C4-2B (cell line): ENCODE results near the gene TUG1.

Experiments used
- H3K27ac ChIP-seq: fragments of 450-650 bp; 2 replicates; pipeline ENCODE4 v1.5.1; 2017
- ZFX ChIP-seq: fragments of 450-650 bp; IDR thresholded peaks from 2 replicates; pipeline ENCODE4 v1.6.1; 2017
- TF ChIP-seq, protein P1 (sequence below): fragments of 450-650 bp; conservative IDR thresholded peaks from 2 replicates; pipeline ENCODE4 v1.5.1; 2017; ENCODE audit warnings: mild to moderate bottlenecking

The TUG1 gene

DNA sequence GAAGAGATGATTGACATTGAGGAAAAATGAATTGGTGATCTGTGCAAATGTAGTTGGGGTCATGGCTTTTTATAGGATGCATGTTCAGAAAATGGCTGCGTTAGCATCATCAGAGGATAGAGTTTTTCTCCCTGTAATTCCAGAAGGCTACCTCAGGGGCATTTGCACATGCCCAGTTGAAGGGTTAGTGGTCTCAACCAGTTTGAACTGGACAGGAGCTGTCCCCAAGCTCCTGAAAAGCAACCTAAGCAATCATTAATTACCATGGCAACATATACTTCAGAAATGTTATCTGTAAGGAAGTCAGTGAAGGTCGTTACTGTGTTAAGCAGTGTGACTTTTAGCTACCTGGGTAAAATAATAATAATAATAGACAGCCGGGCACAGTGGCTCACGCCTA is 29.3 kb downstream of the TUG1 start:
- TF ChIP-seq ZFX, result no peak
- TF ChIP-seq, protein P1, sequence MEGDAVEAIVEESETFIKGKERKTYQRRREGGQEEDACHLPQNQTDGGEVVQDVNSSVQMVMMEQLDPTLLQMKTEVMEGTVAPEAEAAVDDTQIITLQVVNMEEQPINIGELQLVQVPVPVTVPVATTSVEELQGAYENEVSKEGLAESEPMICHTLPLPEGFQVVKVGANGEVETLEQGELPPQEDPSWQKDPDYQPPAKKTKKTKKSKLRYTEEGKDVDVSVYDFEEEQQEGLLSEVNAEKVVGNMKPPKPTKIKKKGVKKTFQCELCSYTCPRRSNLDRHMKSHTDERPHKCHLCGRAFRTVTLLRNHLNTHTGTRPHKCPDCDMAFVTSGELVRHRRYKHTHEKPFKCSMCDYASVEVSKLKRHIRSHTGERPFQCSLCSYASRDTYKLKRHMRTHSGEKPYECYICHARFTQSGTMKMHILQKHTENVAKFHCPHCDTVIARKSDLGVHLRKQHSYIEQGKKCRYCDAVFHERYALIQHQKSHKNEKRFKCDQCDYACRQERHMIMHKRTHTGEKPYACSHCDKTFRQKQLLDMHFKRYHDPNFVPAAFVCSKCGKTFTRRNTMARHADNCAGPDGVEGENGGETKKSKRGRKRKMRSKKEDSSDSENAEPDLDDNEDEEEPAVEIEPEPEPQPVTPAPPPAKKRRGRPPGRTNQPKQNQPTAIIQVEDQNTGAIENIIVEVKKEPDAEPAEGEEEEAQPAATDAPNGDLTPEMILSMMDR, result no peak
- no peak overlapping the region for H3K27ac ChIP-seq

DNA sequence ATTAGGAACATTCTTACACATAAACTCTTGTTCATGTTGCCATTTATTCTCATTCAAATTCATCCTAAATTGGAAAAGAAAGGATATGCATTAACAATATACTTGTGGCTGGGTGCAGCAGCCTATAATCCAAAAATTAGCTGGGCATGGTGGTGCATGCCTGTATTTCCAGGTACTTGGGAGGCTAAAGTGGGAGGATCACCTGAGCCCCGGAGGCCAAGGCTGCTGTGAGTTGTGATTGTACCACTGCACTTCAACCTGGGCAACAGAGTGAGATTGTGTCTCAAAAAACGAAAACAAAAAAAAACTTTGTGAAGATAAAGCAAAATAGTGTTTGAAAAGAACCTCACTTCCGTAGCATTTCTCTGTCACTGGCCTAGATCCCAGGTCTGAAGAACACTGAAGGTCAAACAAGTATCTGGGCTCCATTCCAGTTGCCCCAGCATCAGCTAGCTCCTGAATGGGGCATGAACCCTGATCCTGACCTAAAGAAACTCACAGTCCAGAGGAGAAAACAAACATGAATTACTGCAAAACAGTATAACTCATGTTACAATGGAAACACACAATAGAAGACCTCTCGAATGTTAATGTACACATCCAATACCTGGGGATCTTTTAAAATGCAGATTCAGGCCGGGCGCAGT is 32.2 kb downstream of the TUG1 start:
- no peak overlapping the region for H3K27ac ChIP-seq
- no peak for TF ChIP-seq ZFX
- TF ChIP-seq, protein P1, result no peak

DNA sequence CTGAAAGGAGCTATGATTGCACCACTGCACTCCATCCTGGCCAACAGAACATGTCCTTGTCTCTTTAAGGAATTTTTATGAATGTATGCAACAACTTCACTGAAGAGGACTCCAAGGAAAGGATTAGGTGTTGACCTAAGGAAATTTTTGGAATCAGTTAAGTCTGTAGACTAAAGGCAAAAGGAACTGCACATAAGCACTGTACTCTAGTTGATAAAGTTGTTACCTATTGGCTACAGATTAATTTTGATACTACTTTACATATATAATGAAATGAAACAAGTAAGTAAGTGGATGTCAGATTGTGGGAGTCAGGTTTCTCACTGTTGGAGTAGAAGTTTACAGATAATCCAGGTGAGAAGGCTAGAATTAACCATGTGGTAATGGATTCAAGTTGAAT is 36.5 kb downstream of the TUG1 start:
- H3K27ac ChIP-seq, result no peak overlapping the region
- TF ChIP-seq, protein P1, result no peak

DNA sequence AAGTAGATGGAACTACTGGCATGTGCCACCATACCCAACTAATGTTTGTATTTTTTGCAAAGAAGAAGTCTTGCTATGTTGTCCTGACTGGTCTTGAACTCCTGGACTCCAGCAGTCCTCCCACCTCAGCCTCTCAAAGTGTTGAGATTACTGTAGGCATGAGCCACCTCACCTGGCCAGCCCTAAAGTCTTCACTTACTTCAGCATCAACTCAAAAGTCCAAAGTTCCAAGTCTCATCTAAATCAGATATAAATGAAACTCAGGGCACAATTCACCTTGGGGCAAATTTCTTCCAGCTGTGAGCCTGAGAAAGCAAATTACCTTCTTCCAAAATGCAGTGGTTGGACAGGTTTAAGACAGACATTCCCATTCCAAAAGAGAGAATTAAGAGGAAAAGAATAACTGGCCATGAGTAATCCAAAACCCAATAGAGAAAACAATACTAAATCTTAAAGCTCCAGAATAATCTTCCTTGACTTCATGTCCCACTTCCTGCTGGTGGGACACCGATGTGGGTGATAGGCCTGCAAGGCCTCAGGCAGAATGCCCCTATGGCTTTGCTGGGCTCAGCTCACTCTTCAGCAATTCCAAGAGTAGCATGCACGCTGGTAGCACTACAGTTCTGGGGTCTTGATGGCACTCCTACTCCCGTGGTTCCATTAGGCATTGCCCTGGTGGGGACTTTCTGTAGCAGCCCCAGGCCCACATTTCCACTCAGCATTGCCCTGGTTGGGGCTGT is 50.3 kb downstream of the TUG1 start:
- H3K27ac ChIP-seq, result no peak overlapping the region
- TF ChIP-seq, protein P1, result no peak
- TF ChIP-seq ZFX, result no peak

DNA sequence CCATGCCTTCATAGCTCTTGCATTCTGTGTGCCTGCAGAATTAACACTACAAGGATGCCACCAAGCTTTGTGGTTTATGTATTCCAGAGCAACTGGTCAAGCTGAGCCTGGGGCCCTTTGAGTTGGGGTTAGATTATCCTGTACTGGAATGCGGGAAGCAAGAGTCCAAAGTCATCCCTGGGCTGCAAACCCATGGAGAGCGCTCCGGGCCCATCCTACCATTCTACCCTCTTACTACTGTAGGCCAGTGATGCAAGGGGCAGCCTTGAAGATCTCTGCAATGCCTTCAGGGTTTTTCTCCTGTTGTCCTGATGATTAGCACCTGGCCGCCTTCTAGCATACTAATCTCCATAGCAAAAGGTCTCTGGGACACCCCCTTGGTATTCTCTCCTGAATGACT is 51.3 kb downstream of the TUG1 start:
- no peak overlapping the region for H3K27ac ChIP-seq
- TF ChIP-seq, protein P1, result no peak
- TF ChIP-seq ZFX, result no peak

DNA sequence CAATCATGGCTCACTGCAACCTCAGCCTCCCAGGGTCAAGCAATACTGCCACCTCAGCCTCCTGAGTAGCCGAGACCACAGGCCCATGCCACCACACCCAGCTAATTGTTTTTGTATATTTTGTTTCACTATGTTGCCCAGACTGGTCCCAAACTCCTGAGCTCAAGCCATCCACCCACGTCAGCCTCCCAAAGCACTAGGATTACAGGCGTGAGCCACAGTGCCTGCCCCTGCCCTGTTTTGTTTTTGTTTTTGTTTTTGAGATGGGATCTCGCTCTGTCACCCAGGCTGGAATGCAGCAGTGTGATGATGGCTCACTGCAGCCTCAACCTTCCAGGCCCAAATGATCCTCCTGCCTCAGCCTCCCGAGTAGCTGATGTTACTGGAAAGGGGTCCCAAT is 53.5 kb downstream of the TUG1 start:
- H3K27ac ChIP-seq, result no peak overlapping the region
- TF ChIP-seq ZFX, result no peak
- TF ChIP-seq, protein P1, result no peak
